GM19193 (cell line): ENCODE results near the gene ANGPTL8.

Source experiments
- POLR2A ChIP-seq: IDR thresholded peaks from 4 replicates; pipeline ENCODE4 v1.6.1; 2011; ENCODE audit not compliant: insufficient read depth, insufficient read length; ENCODE audit errors: extremely low read depth

The ANGPTL8 gene

DNA sequence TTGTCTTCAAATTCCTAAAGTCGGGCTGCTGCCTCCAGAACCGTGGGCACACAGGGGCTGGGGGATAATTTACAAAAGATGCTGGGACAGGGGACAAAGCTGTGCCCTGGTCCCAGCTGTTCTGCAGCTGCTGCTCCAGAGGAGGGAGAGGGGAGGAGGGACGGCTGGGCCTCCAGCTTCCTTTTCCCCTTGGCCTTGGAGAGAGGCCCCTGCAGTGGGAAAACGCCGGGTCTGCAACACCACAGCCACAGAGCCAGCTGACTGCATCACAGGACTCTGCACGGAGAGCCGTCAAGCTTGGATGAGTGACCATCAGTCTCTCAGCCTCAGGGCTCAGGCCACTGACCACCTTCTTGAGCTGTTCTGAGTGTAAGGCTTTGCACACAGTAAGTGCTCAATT lies 16.8 kb downstream of the ANGPTL8 start:
- TF ChIP-seq POLR2A, result no peak

DNA sequence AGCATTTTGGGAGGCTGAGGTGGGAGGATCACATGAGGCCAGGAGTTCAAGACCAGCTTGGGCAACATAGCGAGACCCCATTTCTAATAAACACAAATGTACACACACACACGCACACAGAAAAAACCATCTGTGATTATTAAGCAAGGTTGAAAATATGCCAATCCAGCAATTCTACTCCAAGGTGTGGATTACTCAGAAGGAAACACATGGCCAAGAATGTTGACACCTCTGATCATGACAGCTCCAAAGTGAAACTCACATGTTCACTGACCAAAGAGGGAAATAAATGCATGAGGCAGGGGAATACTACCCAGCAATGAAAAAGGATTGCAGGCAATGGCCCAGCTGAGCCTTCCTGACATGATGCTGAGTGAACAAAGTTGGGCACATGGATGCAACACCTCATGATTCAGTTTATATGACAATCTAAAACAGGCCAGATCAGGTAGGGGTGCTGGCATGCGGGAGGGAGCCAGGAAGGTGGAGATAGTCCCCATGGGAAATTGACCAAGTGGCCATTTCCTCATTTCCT lies 18.5 kb downstream of the ANGPTL8 start:
- no peak for TF ChIP-seq POLR2A

DNA sequence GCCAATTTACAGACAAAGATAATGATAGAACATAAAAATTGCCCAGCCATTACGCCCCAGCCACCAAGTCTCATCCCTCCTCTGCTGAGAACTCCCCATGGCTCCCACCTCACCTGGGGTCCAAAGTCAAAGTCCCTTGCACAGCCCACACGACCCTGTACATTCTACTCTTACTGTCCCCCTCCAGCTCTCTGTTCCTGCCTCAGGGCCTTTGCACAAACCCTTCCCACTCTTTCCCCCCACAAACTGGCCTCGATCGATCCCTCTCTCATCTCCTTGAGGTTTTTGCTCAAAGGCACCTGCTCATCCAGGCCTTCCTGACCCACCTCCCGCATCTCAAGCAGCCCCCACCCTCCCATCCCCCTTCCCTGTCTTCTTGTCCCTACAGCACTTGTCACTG lies 21.6 kb downstream of the ANGPTL8 start:
- no peak for TF ChIP-seq POLR2A

DNA sequence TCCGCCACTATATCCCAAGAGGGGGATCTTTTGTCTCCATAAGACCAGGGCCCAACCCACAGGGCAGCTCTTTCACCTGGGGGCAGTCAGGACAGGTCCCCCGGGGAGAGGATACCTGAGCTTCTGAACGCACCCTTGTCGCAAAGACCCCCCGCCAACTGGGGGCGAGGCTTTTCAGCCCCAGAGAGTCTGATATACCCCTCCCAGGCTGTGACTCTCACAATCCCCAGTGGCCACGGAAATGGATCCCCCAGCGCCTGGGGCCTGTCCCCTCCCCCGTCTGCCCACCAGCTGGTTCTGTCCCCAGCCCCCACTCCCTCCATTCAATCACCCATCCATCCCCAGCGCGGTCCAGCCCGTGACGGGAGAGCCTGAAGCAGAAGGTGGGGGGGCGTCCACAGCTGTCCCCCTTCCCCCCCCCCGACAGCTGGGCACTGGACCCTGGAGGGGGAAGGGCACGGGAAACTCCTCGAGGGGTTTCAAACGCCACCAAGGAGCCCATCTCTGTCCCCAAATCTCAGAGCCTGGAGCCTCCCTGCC lies 22.1 kb downstream of the ANGPTL8 start:
- no peak for TF ChIP-seq POLR2A

DNA sequence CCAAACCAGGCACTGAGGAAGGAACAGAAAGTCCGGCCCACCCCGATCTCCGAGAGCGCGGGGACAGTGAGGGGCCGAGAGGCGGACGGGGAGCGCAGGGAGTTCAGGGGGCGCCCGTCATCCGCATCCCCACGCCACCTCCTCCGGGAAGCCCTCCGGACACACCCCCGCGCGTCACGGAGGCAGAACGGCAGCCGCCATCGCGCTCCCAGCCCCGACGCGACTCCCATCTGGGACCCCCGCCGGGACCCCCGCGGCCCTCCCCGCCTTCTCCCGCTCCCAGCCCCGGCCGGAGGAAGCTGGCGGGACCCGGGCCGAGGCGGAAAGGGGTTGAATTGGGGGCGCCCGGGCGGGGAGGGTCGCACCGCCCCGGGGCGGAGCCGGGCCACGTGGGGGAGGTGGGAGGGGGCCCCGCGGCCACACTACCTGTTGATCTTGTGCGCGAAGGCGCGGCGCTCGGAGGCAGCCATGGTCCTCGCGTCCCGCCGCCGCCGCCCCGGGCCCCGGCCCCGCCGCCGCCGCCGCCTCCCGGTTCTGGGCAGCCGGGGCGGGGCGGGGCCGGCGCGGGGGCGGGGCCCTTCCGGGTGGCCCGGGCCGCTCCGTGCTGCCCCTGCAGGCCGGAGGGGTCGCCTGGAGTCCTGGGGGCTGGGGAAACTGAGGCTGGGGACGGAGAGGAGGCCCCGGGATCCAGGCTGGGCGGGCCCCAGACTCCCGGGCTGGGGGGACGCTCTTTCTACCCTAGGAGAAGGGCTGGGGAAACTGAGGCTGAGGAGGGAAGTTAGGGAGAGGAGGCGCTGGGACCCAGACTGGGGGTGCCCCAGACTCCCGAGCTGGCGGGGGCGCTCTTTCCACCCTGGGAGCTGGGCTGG lies 22.8 kb downstream of the ANGPTL8 start, which contains the start of gene DOCK6:
DOCK6 (minus strand) TSS at position 554 of the 869 bp plus-strand sequence; CDS start at position 470, 84 bp downstream.
- no peak for TF ChIP-seq POLR2A

DNA sequence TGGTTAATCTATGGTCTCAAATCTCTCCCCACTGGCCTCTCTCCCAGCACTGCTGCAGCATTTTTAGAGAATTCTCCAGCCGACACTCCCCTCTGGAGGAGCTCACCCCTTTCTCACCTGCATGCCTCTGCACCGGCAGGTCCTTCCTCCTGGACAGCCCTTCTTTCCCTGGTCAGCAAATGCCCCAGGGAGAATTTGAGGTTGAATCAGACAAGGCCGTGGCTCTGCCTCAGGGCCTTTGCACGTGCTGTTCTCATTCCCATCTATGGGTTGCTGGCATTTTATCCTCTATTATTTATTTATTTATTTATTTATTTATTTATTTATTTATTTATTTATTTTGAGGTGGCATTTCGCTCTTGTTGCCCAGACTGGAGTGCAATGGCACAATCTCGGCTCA lies 24.3 kb downstream of the ANGPTL8 start:
- no peak for TF ChIP-seq POLR2A

DNA sequence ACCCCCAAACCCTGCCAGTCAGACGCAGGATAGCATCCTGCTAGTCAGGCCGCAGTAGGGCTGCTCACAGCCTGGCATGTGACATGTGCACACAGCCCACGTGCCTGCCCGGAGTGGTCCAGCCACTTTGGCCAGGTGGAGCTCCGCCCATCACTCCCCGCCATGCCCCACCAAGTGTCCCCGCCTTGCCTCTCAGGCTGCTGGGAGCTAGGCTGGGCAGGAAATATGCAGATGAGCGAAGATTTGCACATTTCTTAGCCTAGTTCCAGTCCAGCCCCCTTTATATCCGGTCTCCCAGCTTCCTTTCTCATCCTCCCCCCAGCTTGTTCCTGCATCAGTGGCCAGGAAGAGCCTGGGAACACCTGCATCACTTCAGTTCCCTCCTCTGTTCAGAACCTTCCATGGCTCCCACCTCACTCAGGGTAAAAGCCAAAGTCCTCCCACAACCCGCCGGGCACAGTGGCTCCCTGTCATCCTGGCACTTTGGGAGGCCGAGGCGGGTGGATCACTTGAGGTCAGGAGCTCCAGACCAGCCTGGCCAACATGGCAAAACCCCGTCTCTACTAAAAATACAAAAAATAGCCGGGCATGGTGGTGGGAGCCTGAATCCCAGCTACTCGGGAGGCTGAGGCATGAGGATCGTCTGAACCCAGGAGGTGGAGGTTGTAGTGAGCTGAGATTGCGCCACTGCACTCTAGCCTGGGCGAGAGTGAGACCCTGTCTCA lies 25.2 kb downstream of the ANGPTL8 start:
- no peak for TF ChIP-seq POLR2A

DNA sequence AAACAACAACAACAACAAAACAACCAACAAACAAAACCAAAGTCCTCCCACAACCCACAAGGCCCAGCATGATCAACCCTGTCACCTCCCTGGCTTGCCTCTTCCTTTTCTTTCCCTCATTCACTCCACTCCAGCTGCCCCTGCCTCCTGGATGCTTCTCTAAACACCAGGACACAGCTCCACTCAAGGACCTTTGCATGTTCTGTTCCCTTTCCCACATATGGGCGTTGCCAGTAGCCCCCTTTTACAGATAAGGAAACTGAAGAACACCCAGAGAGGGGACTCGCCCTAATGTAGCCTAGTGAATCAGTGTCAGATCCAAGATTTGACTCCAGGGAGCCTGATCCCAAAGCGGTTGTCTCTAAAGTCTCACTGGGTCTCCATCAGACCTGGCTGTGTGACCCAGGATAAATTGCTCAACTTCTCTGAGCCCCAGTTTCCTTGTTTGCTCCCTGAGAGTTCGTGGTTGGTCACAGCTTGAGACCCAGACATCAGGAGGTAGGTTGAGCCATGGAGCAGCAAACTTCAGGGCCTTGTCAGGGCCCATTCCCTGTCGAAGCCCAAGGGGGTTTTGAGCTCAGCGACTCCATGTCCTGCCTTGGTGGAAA lies 25.9 kb downstream of the ANGPTL8 start:
- TF ChIP-seq POLR2A, result no peak

DNA sequence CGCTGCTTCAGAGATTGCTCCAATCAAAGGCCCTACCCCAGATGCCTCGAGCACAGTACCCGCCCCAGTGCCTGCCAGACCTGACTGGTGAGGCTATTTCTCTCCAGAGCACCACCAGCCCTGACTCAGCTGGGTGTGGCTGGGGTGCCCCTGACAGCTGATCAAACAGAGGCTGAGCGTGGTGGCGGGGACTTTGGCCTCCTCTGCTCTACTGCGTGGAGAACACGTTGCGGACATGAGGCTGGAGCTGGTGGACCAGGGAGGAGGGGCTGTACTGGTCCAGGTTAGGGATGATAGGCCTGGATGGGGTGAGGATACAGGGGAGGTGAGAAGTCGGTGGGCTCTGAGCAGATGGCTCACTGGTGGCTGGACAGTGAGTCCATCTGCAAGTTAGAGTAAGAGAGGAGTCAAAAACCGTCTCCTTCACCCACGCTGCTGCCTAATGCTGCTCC lies 26.4 kb downstream of the ANGPTL8 start:
- no peak for TF ChIP-seq POLR2A

DNA sequence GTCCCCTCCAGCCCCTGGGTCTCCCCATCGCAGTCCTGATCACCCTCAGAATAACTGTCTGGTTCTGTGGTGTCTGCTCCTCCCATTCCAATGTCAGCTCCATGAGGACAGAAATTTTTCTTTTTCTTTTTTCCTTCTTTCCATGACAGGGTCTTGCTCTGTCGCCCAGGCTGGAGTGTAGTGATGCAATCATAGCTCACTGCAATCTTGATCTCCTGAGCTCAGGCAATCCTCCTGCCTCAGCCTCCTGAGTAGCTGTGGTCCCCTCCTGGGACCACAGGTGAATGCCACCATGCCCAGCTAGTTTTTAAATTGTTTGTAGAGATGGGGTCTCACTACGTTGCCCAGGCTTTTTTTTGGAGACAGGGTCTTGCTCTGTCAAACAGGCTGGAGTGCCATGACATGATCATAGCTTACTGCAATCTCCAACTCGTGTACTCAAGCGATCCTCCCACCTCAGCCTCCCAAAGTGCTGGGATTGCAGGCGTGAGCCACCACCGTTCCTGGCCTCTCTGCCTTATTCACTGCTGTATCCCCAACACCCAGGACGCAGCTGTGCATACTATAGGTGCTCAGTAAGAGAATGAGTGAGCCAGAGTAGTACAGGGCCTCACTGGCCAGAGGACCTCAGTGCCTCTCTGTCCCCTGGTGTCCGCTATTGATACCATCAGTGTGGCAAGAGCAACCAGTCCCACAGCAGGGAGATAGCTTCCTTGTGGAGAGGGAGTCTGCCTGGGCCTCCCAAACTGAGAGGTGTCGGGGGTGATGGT lies 28.1 kb downstream of the ANGPTL8 start:
- no peak for TF ChIP-seq POLR2A

DNA sequence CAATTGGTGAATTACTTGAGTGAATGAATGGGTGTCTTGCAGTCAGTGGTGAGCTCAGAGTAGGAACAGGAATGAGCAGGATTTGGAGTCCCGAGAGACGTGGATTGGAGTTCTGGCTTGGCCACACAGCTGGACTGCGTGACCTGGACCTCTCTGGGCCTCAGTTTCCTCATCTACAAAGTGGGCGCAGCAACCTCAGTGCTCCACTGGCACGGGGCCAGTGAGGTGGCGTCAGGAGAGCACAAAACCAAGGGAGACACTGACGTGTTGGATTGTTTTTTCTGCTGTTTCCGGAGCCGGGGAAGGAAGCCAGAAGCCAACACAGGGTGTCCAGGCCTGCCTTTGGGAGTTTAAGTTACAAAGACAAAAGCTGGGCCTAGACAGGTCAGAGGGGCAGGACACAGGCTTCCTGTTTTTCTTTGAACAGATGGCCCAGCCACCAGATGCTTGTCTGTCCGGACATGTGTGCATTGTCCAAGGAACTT lies 29.4 kb downstream of the ANGPTL8 start:
- TF ChIP-seq POLR2A, result no peak

DNA sequence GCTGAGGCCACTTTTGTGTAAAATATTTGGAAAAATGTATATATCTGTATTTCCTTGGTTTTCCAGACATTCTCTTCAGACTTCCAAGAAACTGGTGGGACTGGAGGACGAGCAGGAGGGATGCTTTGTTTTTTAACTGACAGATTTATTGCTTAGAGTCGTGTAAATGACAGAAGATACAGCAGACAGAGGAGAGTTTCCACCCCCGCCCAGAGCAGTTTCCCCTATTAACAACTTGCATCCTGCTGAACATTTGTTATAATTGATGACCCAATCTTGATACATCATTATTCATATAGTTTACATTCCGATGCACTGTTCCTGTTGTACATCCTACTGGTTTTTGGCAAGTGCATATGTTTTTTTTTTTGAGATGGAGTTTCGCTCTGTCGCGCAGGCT lies 30.0 kb downstream of the ANGPTL8 start:
- no peak for TF ChIP-seq POLR2A

DNA sequence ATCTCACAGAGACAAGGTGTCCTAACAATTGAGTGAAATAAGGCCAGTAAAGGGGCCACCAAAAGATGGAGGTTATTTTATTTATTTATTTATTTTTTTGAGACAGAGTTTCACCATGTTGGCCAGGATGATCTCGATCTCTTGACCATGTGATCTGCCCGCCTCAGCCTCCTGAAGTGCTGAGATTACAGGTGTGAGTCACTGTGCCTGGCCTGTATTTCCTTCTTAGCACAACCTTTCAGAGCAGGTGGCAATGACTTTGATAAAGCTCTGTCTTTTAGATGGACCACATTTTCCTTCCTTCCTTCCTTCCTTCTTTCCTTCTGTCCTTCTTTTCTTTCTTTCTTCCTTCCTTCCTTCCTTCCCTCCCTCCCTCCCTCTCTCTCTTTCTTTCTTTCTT lies 33.9 kb downstream of the ANGPTL8 start:
- no peak for TF ChIP-seq POLR2A

DNA sequence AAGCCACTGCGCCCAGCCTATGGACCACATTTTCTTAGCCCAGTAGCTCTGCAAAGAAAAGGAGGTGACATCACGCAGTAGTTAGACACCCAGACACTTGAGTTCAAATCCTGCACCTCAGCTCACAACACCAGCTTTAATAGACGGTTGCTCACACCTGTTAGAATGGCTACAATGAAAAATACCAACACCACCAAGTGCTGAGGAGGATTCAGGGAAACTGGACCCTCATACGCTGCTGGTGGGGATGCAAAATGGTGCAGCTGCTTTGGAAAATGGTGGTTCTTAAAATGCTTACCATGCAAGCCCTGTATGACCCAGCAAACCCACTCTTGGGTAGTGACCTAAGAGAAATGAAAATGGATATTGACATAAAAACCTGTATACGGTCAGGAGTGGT lies 34.6 kb downstream of the ANGPTL8 start:
- no peak for TF ChIP-seq POLR2A
